ENCODE results near the gene ZNF567. TPM values are rescaled to one million over a fixed set of nuclear protein-coding genes. Genes with fewer than 3 reads are reported as not detected.
"Not testable (repeated sequence)": the region's sequence is repeated elsewhere in the genome, so short reads cannot be mapped to it uniquely, and the experiment has no call there.

Gene ZNF567
- total RNA-seq, 4 donors from 2014 or later, result 6.4 to 11.2 (median 8.0) TPM

DNA sequence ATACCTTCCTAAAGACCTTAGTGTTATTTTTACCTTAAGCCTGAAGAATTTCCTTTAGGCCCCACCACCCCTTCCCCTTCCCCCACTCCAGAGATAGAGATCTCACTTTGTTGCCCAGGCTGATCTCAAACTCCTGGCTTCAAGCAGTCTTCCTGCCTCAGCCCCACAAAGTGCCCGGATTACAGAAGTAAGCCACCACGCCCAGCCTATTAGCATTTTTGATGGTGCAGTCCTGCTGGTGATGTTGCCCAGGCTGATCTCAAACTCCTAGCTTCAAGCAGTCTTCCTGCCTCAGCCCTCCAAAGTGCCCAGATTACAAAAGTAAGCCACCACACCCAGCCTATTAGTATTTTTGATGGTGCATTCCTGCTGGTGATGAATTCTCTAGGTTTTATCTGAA, 22.0 kb downstream of the ZNF567 start:
- no peak for DNase-seq (ENCODE audit: low spot score)
- TF ChIP-seq, protein P1, sequence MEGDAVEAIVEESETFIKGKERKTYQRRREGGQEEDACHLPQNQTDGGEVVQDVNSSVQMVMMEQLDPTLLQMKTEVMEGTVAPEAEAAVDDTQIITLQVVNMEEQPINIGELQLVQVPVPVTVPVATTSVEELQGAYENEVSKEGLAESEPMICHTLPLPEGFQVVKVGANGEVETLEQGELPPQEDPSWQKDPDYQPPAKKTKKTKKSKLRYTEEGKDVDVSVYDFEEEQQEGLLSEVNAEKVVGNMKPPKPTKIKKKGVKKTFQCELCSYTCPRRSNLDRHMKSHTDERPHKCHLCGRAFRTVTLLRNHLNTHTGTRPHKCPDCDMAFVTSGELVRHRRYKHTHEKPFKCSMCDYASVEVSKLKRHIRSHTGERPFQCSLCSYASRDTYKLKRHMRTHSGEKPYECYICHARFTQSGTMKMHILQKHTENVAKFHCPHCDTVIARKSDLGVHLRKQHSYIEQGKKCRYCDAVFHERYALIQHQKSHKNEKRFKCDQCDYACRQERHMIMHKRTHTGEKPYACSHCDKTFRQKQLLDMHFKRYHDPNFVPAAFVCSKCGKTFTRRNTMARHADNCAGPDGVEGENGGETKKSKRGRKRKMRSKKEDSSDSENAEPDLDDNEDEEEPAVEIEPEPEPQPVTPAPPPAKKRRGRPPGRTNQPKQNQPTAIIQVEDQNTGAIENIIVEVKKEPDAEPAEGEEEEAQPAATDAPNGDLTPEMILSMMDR (IDR thresholded peaks at IDR 0.05), result no peak
- ATAC-seq (ENCODE audit: low FRiP score), result no peak

DNA sequence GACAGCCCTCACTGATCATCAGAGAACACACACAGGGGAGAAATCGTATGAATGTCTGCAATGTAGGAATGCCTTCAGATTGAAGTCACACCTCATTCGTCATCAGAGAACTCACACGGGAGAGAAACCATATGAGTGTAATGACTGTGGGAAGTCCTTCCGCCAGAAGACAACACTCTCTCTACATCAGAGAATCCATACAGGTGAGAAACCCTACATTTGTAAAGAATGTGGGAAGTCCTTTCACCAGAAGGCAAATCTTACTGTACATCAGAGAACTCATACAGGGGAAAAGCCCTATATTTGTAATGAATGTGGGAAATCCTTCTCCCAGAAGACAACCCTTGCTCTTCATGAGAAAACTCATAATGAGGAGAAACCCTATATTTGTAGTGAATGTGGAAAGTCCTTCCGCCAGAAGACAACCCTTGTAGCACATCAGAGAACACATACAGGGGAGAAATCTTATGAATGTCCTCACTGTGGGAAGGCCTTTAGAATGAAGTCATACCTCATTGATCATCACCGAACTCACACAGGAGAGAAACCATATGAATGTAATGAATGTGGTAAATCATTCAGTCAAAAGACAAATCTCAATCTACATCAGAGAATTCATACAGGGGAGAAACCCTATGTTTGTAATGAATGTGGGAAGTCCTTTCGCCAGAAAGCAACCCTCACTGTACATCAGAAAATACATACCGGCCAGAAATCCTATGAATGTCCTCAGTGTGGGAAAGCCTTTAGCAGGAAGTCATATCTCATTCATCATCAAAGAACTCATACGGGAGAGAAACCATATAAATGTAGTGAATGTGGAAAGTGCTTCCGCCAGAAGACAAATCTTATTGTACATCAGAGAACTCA, 32.5 kb downstream of the ZNF567 start:
- ATAC-seq (ENCODE audit: low FRiP score) (no peak), DNase-seq (ENCODE audit: low spot score) (no peak)
- TF ChIP-seq, protein P1 (IDR thresholded peaks at IDR 0.05), result no peak

DNA sequence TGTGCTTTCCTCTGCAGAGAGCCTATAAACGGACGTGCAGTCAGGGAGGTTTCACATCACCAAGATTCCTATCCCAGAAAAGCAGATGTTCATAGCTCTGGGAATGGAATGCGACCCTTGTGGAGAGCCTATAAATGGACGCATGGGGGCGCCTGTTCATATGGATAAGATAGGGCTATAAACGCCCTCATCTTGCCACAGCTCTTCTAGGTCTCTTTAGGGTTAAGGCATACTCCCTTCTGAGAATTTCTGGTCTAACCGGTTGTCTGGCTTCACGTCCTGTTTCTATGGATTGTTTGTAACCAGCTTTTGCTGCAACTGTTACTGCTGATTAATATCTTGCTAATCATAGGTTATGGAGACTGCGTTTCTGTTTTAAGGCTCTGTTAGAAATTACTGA, 48.8 kb downstream of the ZNF567 start:
- not testable (repeated sequence) for ATAC-seq (ENCODE audit: low FRiP score); DNase-seq (ENCODE audit: low spot score)

DNA sequence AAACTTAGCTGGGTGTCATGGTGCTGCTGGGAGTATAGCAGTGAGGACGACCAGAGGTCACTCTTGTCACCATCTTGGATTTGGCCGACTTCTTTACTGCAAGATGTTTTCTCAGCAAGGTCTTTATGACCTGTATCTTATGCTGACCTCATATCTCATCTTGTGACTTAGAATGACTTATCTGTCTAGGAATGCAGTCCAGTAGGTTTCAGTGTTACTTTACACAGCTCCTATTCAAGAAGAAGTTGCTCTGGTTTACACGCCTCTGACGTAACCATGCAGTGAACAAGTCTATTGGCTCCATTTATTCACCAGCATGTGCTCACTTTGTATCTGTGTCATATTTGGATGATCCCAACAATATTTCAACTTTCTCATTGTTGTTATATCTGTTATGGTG, 58.5 kb downstream of the ZNF567 start:
- TF ChIP-seq, protein P1 (IDR thresholded peaks at IDR 0.05), result no peak
- DNase-seq (ENCODE audit: low spot score) (no peak), ATAC-seq (ENCODE audit: low FRiP score) (no peak)

DNA sequence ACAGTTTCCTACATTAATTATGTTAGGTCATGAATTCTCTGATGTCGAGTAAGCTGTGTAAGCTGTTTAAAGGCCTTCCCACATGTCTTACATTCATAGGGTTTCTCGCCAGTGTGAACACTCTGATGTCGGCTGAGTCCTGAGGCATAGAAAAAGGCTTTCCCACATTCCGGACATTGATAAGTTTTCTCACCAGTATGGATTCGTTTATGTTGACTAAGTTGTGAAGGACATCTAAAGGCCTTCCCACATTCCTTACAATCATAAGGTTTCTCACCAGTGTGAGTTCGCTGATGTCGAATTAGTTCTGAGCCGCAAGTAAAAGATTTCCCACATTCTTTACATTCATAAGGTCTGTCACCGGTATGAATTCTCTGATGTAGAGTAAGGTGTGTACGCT, 60.3 kb downstream of the ZNF567 start:
- no peak for DNase-seq (ENCODE audit: low spot score)
- ATAC-seq (ENCODE audit: low FRiP score), result no peak
- TF ChIP-seq, protein P1 (IDR thresholded peaks at IDR 0.05), result no peak

DNA sequence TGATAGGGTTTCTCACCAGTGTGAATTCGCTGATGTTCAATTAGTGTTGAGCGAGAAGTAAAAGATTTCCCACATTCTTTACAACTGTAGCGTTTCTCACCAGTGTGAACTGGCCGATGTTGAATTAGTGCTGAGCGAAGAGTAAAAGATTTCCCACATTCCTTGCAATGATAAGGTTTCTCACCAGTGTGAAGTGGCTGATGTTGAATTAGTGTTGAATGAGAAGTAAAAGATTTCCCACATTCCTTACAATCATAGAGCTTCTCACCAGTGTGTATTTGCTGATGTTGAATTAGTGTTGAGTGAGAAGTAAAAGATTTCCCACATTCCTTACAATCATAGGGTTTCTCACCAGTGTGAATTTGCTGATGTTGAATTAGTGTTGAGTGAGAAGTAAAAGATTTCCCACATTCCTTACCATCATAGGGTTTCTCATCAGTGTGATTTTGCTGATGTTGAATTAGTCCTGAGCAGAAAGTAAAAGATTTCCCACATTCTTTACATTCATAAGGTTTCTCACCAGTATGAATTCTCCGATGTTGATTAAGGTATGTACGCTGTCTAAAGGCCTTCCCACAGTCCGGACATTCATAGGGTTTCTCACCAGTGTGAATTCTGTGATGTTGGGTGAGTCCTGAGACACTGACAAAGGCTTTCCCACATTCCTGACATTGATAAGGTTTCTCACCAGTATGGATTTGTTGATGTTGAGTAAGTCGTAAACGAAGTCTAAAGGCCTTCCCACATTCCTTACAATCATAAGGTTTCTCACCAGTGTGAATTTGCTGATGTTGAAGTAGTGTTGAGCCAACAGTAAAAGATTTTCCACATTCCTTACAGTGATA, 61.2 kb downstream of the ZNF567 start:
- no peak for ATAC-seq (ENCODE audit: low FRiP score)
- no peak for DNase-seq (ENCODE audit: low spot score)
- TF ChIP-seq, protein P1 (IDR thresholded peaks at IDR 0.05), result no peak

DNA sequence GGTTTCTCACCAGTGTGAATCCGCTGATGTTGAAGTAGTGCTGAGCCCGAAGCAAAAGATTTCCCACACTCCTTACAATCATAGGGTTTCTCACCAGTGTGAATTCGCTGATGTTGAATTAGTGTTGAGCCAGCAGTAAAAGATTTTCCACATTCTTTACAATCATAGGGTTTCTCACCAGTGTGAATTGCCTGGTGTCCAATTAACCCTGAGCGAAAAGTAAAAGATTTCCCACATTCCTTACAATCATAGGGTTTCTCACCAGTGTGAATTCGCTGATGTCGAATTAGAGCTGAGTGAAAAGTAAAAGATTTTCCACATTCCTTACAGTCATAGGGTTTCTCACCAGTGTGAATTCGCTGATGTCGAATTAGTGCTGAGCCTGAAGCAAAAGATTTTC, 62.2 kb downstream of the ZNF567 start:
- not testable (repeated sequence) for ATAC-seq (ENCODE audit: low FRiP score); DNase-seq (ENCODE audit: low spot score)
